IMR-90 (cell line): ENCODE measurements around the gene TRIM46. TPM values are rescaled to one million over a fixed set of nuclear protein-coding genes. Genes with fewer than 3 reads are reported as not detected.
"Not testable (repeated sequence)": the region's sequence is repeated elsewhere in the genome, so short reads cannot be mapped to it uniquely, and the experiment has no call there.

Experiments
- ATAC-seq: fragments of 200-7000 bp; cut with Tn5 transposase; 2 replicates; pipeline ENCODE4 v1.9.1; 2020; ENCODE audit warnings: low read depth, mild to moderate bottlenecking, moderate library complexity
- BruUV-seq: library from RNA; stranded (reverse); fragments of 400-500 nt; replicated peaks from 2 replicates; lab custom pipeline; 2021; lab: Mats Ljungman, UMichigan
- CTCF ChIA-PET: fragments of 300-600 bp; formaldehyde crosslinking; extraction: SDS; loops from one replicate; lab custom pipeline; 2021; ENCODE audit warnings: antibody characterized with exemption; lab: Yijun Ruan, JAX
- POLR2A ChIA-PET: fragments of 300-600 bp; sonication (Branson Sonifier 250); formaldehyde crosslinking; loops from one replicate; lab custom pipeline; 2022; ENCODE audit warnings: antibody characterized with exemption; ENCODE audit not compliant: unreplicated experiment; lab: Charles Lee
- DNase-seq: peaks from one replicate; pipeline ENCODE4 v3.0.0; 2013
- H2AFZ ChIP-seq: replicated peaks from 2 replicates; pipeline ENCODE3; 2013; ENCODE audit warnings: low read length, mild to moderate bottlenecking; ENCODE audit not compliant: poor library complexity
- H2AK5ac ChIP-seq: 2 replicates; pipeline ENCODE4 v1.6.1; 2013; ENCODE audit warnings: low read depth, low read length, inconsistent platforms
- H2AK9ac ChIP-seq: replicated peaks from 2 replicates; pipeline ENCODE3; 2013; ENCODE audit warnings: mild to moderate bottlenecking, low read depth, low read length, moderate library complexity; ENCODE audit not compliant: poor library complexity
- H2BK120ac ChIP-seq: 2 replicates; pipeline ENCODE4 v1.6.1; 2013; ENCODE audit warnings: low read depth, low read length, inconsistent platforms
- H2BK15ac ChIP-seq: 3 replicates; pipeline ENCODE4 v1.6.1; 2013; ENCODE audit warnings: low read depth, low read length, inconsistent platforms
- H2BK20ac ChIP-seq: 2 replicates; pipeline ENCODE4 v1.6.1; 2013; ENCODE audit warnings: low read depth, mild to moderate bottlenecking, inconsistent platforms, low read length, moderate library complexity
- H2BK5ac ChIP-seq: 2 replicates; pipeline ENCODE4 v1.6.1; 2013; ENCODE audit warnings: mild to moderate bottlenecking, low read depth, low read length, inconsistent platforms; ENCODE audit not compliant: poor library complexity, severe bottlenecking
- H3K14ac ChIP-seq: replicated peaks from 2 replicates; pipeline ENCODE4 v1.6.1; 2013; ENCODE audit warnings: low read depth, low read length, inconsistent platforms
- H3K18ac ChIP-seq: 2 replicates; pipeline ENCODE4 v1.6.1; 2013; ENCODE audit warnings: low read depth, low read length, control low read depth
- H3K23ac ChIP-seq: 2 replicates; pipeline ENCODE4 v1.6.1; 2013; ENCODE audit warnings: low read depth, low read length, inconsistent platforms
- H3K27ac ChIP-seq: 2 replicates; pipeline ENCODE4 v1.5.1; 2013; ENCODE audit warnings: mild to moderate bottlenecking, control low read depth, low read length; ENCODE audit not compliant: insufficient read depth
- H3K27me3 ChIP-seq: 2 replicates; pipeline ENCODE4 v1.6.1; 2013; ENCODE audit warnings: low read length; ENCODE audit not compliant: control insufficient read depth, insufficient read depth
- H3K36me3 ChIP-seq: 2 replicates; pipeline ENCODE4 v1.6.1; 2013; ENCODE audit warnings: low read length, mixed read lengths; ENCODE audit not compliant: control insufficient read depth, insufficient read depth
- H3K4ac ChIP-seq: 2 replicates; pipeline ENCODE4 v1.6.1; 2013; ENCODE audit warnings: low read depth, low read length, inconsistent platforms
- H3K4me1 ChIP-seq: 2 replicates; pipeline ENCODE4 v1.6.1; 2013; ENCODE audit warnings: low read length, mixed read lengths; ENCODE audit not compliant: control insufficient read depth, insufficient read depth
- H3K4me2 ChIP-seq: 2 replicates; pipeline ENCODE4 v1.6.1; 2013; ENCODE audit warnings: low read depth, mild to moderate bottlenecking, control low read depth, low read length, moderate library complexity
- H3K4me3 ChIP-seq: 2 replicates; pipeline ENCODE4 v1.5.1; 2013; ENCODE audit warnings: low read depth, mild to moderate bottlenecking, control low read depth, low read length, moderate library complexity; ENCODE audit not compliant: insufficient read depth
- H3K56ac ChIP-seq: 2 replicates; pipeline ENCODE4 v1.6.1; 2013; ENCODE audit warnings: low read length, inconsistent platforms; ENCODE audit not compliant: insufficient read depth; ENCODE audit errors: extremely low read depth
- H3K79me1 ChIP-seq, 2 experiments: 2 replicates each; pipeline ENCODE4 v1.6.1; 2013; ENCODE audit warnings: low read length in 2 of 2, inconsistent platforms in 1 of 2, low read depth in 1 of 2
- H3K9ac ChIP-seq: 2 replicates; pipeline ENCODE4 v1.6.1; 2013; ENCODE audit warnings: low read depth, low read length, control low read depth
- H3K9me1 ChIP-seq: 2 replicates; pipeline ENCODE4 v1.6.1; 2013; ENCODE audit warnings: low read length, inconsistent platforms; ENCODE audit not compliant: insufficient read depth
- H3K9me3 ChIP-seq: 2 replicates; pipeline ENCODE4 v1.6.1; 2013; ENCODE audit warnings: low read length; ENCODE audit not compliant: control insufficient read depth, insufficient read depth
- H4K20me1 ChIP-seq: 2 replicates; pipeline ENCODE4 v1.6.1; 2013; ENCODE audit warnings: low read length, inconsistent platforms; ENCODE audit not compliant: insufficient read depth
- H4K5ac ChIP-seq: 2 replicates; pipeline ENCODE4 v1.6.1; 2013; ENCODE audit warnings: mild to moderate bottlenecking, low read depth, low read length, control low read depth
- H4K8ac ChIP-seq, 2 experiments: 2 replicates each; pipeline ENCODE4 v1.6.1; 2013; ENCODE audit warnings: low read depth in 2 of 2, low read length in 2 of 2, control low read depth in 1 of 2, inconsistent platforms in 1 of 2
- H4K91ac ChIP-seq: 2 replicates; pipeline ENCODE4 v1.6.1; 2013; ENCODE audit warnings: low read depth, low read length, inconsistent platforms; ENCODE audit not compliant: insufficient read depth
- WGBS, 2 experiments: methylation state at CpG; one replicate each; pipeline versions ENCODE4 v1.1.5 to v1.1.7; 2013; ENCODE audit warnings: missing lambda C conversion rate in 2 of 2; ENCODE audit not compliant: insufficient read length in 1 of 2; ENCODE audit errors: extremely low coverage in 2 of 2; 5-methylcytosine and 5-hydroxymethylcytosine counted together
- dilution Hi-C: fragments of 300-500 bp; cut with HindIII; formaldehyde crosslinking; loops from one replicate; pipeline ENCODE4 v1.14.3; 2018; ENCODE audit warnings: low sequenced_read_pairs; ENCODE audit not compliant: unreplicated experiment
- in situ Hi-C: fragments of 300-500 bp; cut with MboI; formaldehyde crosslinking; loops from 3 replicates; pipeline ENCODE4 v1.14.3; 2019; ENCODE audit warnings: low sequenced_read_pairs, inconsistent platforms, mixed read lengths
- intact Hi-C: fragments of 100-400 bp; cut with micrococcal nuclease; formaldehyde crosslinking; loops from 2 replicates; pipeline ENCODE4 v1.10.0; 2022
- polyA plus RNA-seq, 3 experiments: library from polyadenylated mRNA; depleted of rRNA; stranded (reverse); fragments of >200 nt; gene quantifications; 2 replicates each; pipeline ENCODE4 v1.2.3, GENCODE V29; 2012; ENCODE audit warnings: low replicate concordance in 1 of 3
- total RNA-seq: library from RNA; depleted of rRNA; stranded (reverse); fragments of >200 nt; gene quantifications from 2 replicates; pipeline ENCODE4 v1.2.3, GENCODE V29; 2012

Gene TRIM46
- total and polyA plus RNA-seq, 2 of the 4 experiments (the other 2 are of a cell fraction) = 2.3 to 6.2 TPM

DNA sequence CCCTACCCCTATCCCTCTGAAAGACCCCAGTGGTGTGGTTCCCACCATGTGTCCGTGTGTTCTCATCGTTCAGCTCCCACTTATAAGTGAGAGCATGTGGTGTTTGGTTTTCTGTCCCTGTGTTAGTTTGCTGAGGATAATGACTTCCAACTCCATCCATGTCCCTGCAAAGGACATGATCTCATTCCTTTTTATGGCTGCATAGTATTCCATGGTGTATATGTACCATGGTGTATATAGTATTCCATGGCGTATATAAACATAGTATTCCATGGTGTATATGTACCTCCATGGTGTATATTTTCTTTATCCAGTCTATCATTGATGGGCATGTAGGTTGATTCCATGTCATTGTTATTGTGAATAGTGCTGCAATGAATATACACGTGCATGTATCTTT is 9.9 kb upstream of the TRIM46 start:
- dilution Hi-C loops, H3K14ac ChIP-seq, H3K4me3 ChIP-seq, intact Hi-C loops, H2AFZ ChIP-seq, H2BK20ac ChIP-seq, H2BK15ac ChIP-seq, H4K91ac ChIP-seq, H3K9me1 ChIP-seq, H4K8ac ChIP-seq, H2AK9ac ChIP-seq, H3K79me1 ChIP-seq, DNase-seq, H3K9me3 ChIP-seq, H3K9ac ChIP-seq, BruUV-seq, H3K27ac ChIP-seq, H4K5ac ChIP-seq, in situ Hi-C loops, H3K36me3 ChIP-seq, POLR2A ChIA-PET, H3K23ac ChIP-seq, H3K4me2 ChIP-seq, H3K18ac ChIP-seq, H3K4me1 ChIP-seq, ATAC-seq, H3K4ac ChIP-seq, H4K20me1 ChIP-seq, H3K56ac ChIP-seq, H2BK120ac ChIP-seq, H2AK5ac ChIP-seq, H2BK5ac ChIP-seq: not testable (repeated sequence)
- peaks cover 13% of the 10 kb centered on the region for H3K27me3 ChIP-seq
- CTCF ChIA-PET = interaction anchor here (0.6 kb wide), 1 partner anchor 74 kb away, joined by 4 read pairs; no protein-coding TSS in a partner anchor
- no CpG with 5 or more reads among the region's 4 CpGs for WGBS, 2 experiments

DNA sequence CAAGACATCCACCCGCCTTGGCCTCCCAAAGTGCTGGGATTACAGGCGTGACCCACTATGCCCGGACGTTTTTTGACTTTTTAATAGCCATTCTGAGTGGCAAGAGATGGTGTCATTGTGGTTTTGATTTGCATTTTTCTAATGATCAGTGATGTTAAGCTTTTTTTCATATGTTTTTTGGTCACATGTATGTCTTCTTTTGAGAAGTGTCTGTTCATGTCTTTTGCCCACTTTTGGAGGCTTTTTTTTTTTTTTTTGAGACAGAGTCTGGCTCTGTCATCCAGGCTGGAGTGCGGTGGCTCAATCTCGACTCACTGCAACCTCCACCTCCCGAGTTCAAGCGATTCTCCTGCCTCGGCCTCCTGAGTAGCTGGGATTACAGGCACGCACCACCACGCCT is 9.0 kb upstream of the TRIM46 start:
- H3K14ac ChIP-seq, CTCF ChIA-PET, H2AFZ ChIP-seq, H3K4me1 ChIP-seq, H3K56ac ChIP-seq, H3K23ac ChIP-seq, H3K27ac ChIP-seq, H3K79me1 ChIP-seq, H3K4me2 ChIP-seq, H3K9me3 ChIP-seq, H2BK20ac ChIP-seq, H4K20me1 ChIP-seq, H2AK9ac ChIP-seq, POLR2A ChIA-PET, dilution Hi-C loops, H3K4me3 ChIP-seq, intact Hi-C loops, H3K4ac ChIP-seq, H4K91ac ChIP-seq, H2AK5ac ChIP-seq, H2BK120ac ChIP-seq, H3K18ac ChIP-seq, H2BK5ac ChIP-seq, ATAC-seq, H4K5ac ChIP-seq, BruUV-seq, H2BK15ac ChIP-seq, H3K9me1 ChIP-seq, H3K9ac ChIP-seq, DNase-seq, H4K8ac ChIP-seq: not testable (repeated sequence)
- 90% methylated on average over 4 of the region's 11 CpGs; no CpG with 5 or more reads in 1 of the 2 experiments for WGBS, 2 experiments
- in situ Hi-C loops = loop anchor here (5.0 kb wide), 1 partner anchor 72 kb away; no protein-coding TSS in a partner anchor
- H3K36me3 ChIP-seq = peaks cover 11% of the 10 kb centered on the region
- peaks cover 10% of the 10 kb centered on the region for H3K27me3 ChIP-seq
